Tibial nerve (tissue), 4 donors: ENCODE measurements around the gene PNMT. TPM values are rescaled to one million over a fixed set of nuclear protein-coding genes. Genes with fewer than 3 reads are reported as not detected.
"Not testable (repeated sequence)": the region's sequence is repeated elsewhere in the genome, so short reads cannot be mapped to it uniquely, and the experiment has no call there.

ENCODE experiments used
- DNase-seq, 2 donors: peaks; one replicate each; pipeline ENCODE4 v3.0.0-alpha.2; 2019; ENCODE audit warnings: low spot score in 2 of 2
- H3K27ac ChIP-seq, 4 donors: fragments of 200-600 bp; sonication (generic) in 3 of 4; one replicate each; pipeline ENCODE4 v1.5.1; 2017 to 2019; ENCODE audit warnings: mild to moderate bottlenecking in 1 of 4
- H3K27me3 ChIP-seq, 2 donors: fragments of 200-600 bp; sonication (generic) in 1 of 2; one replicate each; pipeline versions ENCODE4 v1.5.1 to v1.6.0; 2017 to 2019
- H3K36me3 ChIP-seq, 3 donors: fragments of 200-600 bp; sonication (generic); one replicate each; pipeline ENCODE4 v1.5.1; 2018 to 2019
- H3K4me1 ChIP-seq, 4 donors: fragments of 200-600 bp; sonication (generic) in 3 of 4; one replicate each; pipeline ENCODE4 v1.5.1; 2017 to 2019
- H3K4me3 ChIP-seq, 4 donors: fragments of 200-600 bp; sonication (generic) in 3 of 4; one replicate each; pipeline ENCODE4 v1.5.1; 2017 to 2019; ENCODE audit warnings: mild to moderate bottlenecking in 1 of 4, moderate library complexity in 1 of 4
- H3K9me3 ChIP-seq, 4 donors: fragments of 200-600 bp; sonication (generic) in 3 of 4; one replicate each; pipeline ENCODE4 v1.5.1; 2017 to 2019
- CTCF ChIP-seq, 5 experiments: fragments of 200-600 bp in 3 of 5; fragments of 450-650 bp in 2 of 5; sonication (generic) in 3 of 5; IDR thresholded peaks; one replicate each; pipeline ENCODE4 v1.5.1; 2016 to 2019; ENCODE audit warnings: antibody characterized with exemption in 5 of 5, mild to moderate bottlenecking in 3 of 5, moderate library complexity in 2 of 5
- EP300 ChIP-seq, 2 donors: sonication (generic); formaldehyde crosslinking; IDR thresholded peaks; one replicate each; pipeline ENCODE4 v1.6.1; 2017; ENCODE audit warnings: antibody characterized with exemption in 2 of 2, mild to moderate bottlenecking in 1 of 2
- POLR2A ChIP-seq, 2 donors: fragments of 450-650 bp; IDR thresholded peaks; one replicate each; pipeline ENCODE4 v1.6.1; 2017; ENCODE audit warnings: antibody characterized with exemption in 2 of 2, mild to moderate bottlenecking in 2 of 2, moderate library complexity in 2 of 2
- WGBS, 2 donors: methylation state at CpG; one replicate each; pipeline ENCODE4 v1.1.5; 2018; 5-methylcytosine and 5-hydroxymethylcytosine counted together
- total RNA-seq, 4 donors: library from RNA; depleted of rRNA; stranded (reverse); fragments of >200 nt; gene quantifications; one replicate each; pipeline ENCODE4 v1.1.0, GENCODE V29; 2016

PNMT gene
- total RNA-seq, 4 donors from 2014 or later: 2.4 to 19.6 (median 12.4) TPM

- TF ChIP-seq POLR2A (IDR thresholded peaks at IDR 0.05) (no peak), EP300 (IDR thresholded peaks at IDR 0.05) (no peak), CTCF (IDR thresholded peaks at IDR 0.05) (no peak)
- H3K4me1 ChIP-seq: peaks cover 0 to 39% (median 5%) of the 10 kb centered on the region in 4 donors
- 73 to 76% methylated on average over 5 to 6 of the region's 6 CpGs for WGBS, 2 donors
- H3K27ac ChIP-seq: peak overlapping the region in 3 of 4 donors; percentile 1 to 87 (median 14)
- DNase-seq: no peak
- no peaks in the 10 kb centered on the region for H3K27me3 ChIP-seq
- H3K4me3 ChIP-seq: no peak overlapping the region
- no peaks in the 10 kb centered on the region for H3K9me3 ChIP-seq
- peaks cover 0 to 6% (median 0%) of the 10 kb centered on the region in 3 donors for H3K36me3 ChIP-seq
Measured at GRCh38 chr17:39696731-39697130, 28.5 kb downstream of the PNMT start.

DNA sequence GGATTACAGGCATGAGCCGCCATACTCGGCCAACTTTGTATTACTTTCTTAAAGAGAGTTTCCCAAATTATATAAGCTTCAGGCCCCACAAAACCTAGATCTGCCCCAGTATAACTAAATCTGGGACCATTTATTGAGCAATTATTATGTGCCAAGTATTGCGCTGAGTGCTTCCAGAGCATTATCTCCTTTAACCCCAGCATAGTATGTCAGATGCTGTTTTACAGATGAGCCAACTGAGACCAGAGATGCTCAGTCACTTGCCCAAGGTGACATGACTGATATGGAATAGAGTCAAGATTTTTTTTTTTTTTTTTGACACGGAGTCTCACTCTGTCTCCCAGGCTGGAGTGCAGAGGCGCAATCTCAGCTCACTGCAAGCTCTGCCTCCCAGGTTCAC, 29.7 kb downstream of the PNMT start:
- Histone ChIP-seq H3K4me3 (no peak overlapping the region), H3K27me3 (no peaks in the 10 kb centered on the region), H3K36me3 (peaks cover 0 to 6% (median 0%) of the 10 kb centered on the region in 3 donors), H3K9me3 (no peaks in the 10 kb centered on the region), H3K27ac (no peak overlapping the region), H3K4me1 (peaks cover 0 to 51% (median 14%) of the 10 kb centered on the region in 4 donors)
- 92 to 100% methylated on average over 5 of the region's 5 CpGs for WGBS, 2 donors
- no peak for DNase-seq
- TF ChIP-seq CTCF (IDR thresholded peaks at IDR 0.05): no peak
- no peak for TF ChIP-seq POLR2A (IDR thresholded peaks at IDR 0.05)
- no peak for TF ChIP-seq EP300 (IDR thresholded peaks at IDR 0.05)

GRCh38 chr17:39699157-39699817, 31.0 kb downstream of the PNMT start:
- not testable (repeated sequence) for H3K36me3 ChIP-seq, DNase-seq, H3K9me3 ChIP-seq, H3K27me3 ChIP-seq
- 36 to 40% methylated on average over 11 of the region's 11 CpGs for WGBS, 2 donors
- Histone ChIP-seq H3K4me3 (peak overlapping the region; percentile 71 to 98 (median 86)), H3K27ac (peak overlapping the region; percentile 88 to 97 (median 96)), H3K4me1 (peaks cover 0 to 64% (median 25%) of the 10 kb centered on the region in 4 donors)

DNA sequence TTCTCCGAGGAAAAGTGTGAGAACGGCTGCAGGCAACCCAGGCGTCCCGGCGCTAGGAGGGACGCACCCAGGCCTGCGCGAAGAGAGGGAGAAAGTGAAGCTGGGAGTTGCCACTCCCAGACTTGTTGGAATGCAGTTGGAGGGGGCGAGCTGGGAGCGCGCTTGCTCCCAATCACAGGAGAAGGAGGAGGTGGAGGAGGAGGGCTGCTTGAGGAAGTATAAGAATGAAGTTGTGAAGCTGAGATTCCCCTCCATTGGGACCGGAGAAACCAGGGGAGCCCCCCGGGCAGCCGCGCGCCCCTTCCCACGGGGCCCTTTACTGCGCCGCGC, 31.5 kb downstream of the PNMT start, which contains the start of gene ERBB2:
TSS of gene ERBB2 (plus strand) at position 247 of the 330 bp plus-strand sequence. CDS start 175 bp downstream, outside the sequence.
- H3K36me3 ChIP-seq: peaks cover 0 to 6% (median 0%) of the 10 kb centered on the region in 3 donors
- peak; percentile 55 to 65 for DNase-seq
- peak within 1 kb of the TSS; percentile 71 to 98 (median 86) for H3K4me3 ChIP-seq
- TF ChIP-seq POLR2A (IDR thresholded peaks at IDR 0.05) (peak; percentile 24 to 63), EP300 (IDR thresholded peaks at IDR 0.05) (peak in 1 of 2 donors; percentile 95), CTCF (IDR thresholded peaks at IDR 0.05) (no peak)
- H3K27me3 ChIP-seq: no peaks in the 10 kb centered on the region
- H3K4me1 ChIP-seq: peaks cover 0 to 67% (median 30%) of the 10 kb centered on the region in 4 donors
- peak within 1 kb of the TSS; percentile 88 to 97 (median 96) for H3K27ac ChIP-seq
- 2 to 3% methylated on average over 20 of the region's 20 CpGs for WGBS, 2 donors
- H3K9me3 ChIP-seq: no peaks in the 10 kb centered on the region

GRCh38 chr17:39700148-39700987, 32.1 kb downstream of the PNMT start:
- H3K4me1 ChIP-seq: peaks cover 0 to 67% (median 35%) of the 10 kb centered on the region in 4 donors
- H3K27ac ChIP-seq: peak overlapping the region; percentile 88 to 97 (median 96)
- no peaks in the 10 kb centered on the region for H3K9me3 ChIP-seq
- DNase-seq: no peak
- 0 to 1% methylated on average over 29 to 45 of the region's 57 CpGs for WGBS, 2 donors
- TF ChIP-seq EP300 (IDR thresholded peaks at IDR 0.05): no peak
- TF ChIP-seq POLR2A (IDR thresholded peaks at IDR 0.05): no peak
- TF ChIP-seq CTCF (IDR thresholded peaks at IDR 0.05): no peak
- H3K4me3 ChIP-seq: peak overlapping the region; percentile 71 to 98 (median 86)
- no peaks in the 10 kb centered on the region for H3K36me3 ChIP-seq
- H3K27me3 ChIP-seq: no peaks in the 10 kb centered on the region
